SK-N-SH (cell line): ENCODE data around the gene CDPF1. TPM values are rescaled to one million over a fixed set of nuclear protein-coding genes. Genes with fewer than 3 reads are reported as not detected.

Source experiments
- CTCF ChIA-PET: fragments of 300-600, 350-600 bp; formaldehyde crosslinking; extraction: SDS; loops from one replicate; lab custom pipeline; 2021; lab: Yijun Ruan, JAX
- POLR2A ChIA-PET: fragments of 350-600 bp; sonication (Branson Sonifier 250); formaldehyde crosslinking; extraction: SDS; loops from one replicate; lab custom pipeline; 2020; ENCODE audit warnings: antibody characterized with exemption, inconsistent platforms; lab: Yijun Ruan, JAX
- DNase-seq: peaks from one replicate; pipeline ENCODE4 v3.0.0; 2012
- H2AFZ ChIP-seq: fragments of 200-600 bp; sonication (generic); 2 replicates; pipeline ENCODE4 v1.8.1; 2016; ENCODE audit warnings: antibody characterized with exemption, mild to moderate bottlenecking, low read depth
- H3F3A ChIP-seq: fragments of 200-600 bp; sonication (generic); replicated peaks from 2 replicates; pipeline ENCODE3; 2016; ENCODE audit warnings: antibody characterized with exemption, mild to moderate bottlenecking; ENCODE audit not compliant: insufficient read depth
- H3K27ac ChIP-seq, 2 experiments: fragments of 200-500 bp in 1 of 2; fragments of 200-600 bp in 1 of 2; sonication (Bioruptor generic) in 1 of 2; sonication (generic), shearing (Covaris generic) in 1 of 2; 2 replicates each; pipeline versions ENCODE4 v1.5.1 to v1.6.1; 2014 to 2016; ENCODE audit warnings: low read depth in 2 of 2, inconsistent platforms in 1 of 2, low read length in 1 of 2, mild to moderate bottlenecking in 1 of 2, mixed read lengths in 1 of 2
- H3K27me3 ChIP-seq: fragments of 200-600 bp; sonication (generic), shearing (Covaris generic); 2 replicates; pipeline ENCODE4 v1.6.1; 2016; ENCODE audit warnings: mixed run types; ENCODE audit not compliant: insufficient read depth
- H3K36me3 ChIP-seq, 2 experiments: fragments of 200-500 bp in 1 of 2; fragments of 200-600 bp in 1 of 2; sonication (Bioruptor generic) in 1 of 2; sonication (generic) in 1 of 2; replicated peaks in 1 of 2; 2 replicates each; pipeline versions ENCODE3 to v1.5.1; 2014 to 2016; ENCODE audit warnings: low read length in 1 of 2, mild to moderate bottlenecking in 1 of 2; ENCODE audit not compliant: insufficient read depth in 2 of 2, control insufficient read depth in 1 of 2
- H3K4me1 ChIP-seq, 2 experiments: fragments of 200-500 bp in 1 of 2; fragments of 200-600 bp in 1 of 2; sonication (Bioruptor generic) in 1 of 2; sonication (generic), shearing (Covaris generic) in 1 of 2; 2 replicates each; pipeline versions ENCODE4 v1.5.1 to v1.6.1; 2014 to 2016; ENCODE audit warnings: low read depth in 1 of 2, low read length in 1 of 2, mixed run types in 1 of 2; ENCODE audit not compliant: insufficient read depth in 2 of 2, control insufficient read depth in 1 of 2
- H3K4me2 ChIP-seq: fragments of 200-600 bp; sonication (generic), shearing (Covaris generic); 2 replicates; pipeline ENCODE4 v1.6.1; 2017; ENCODE audit warnings: mixed run types
- H3K4me3 ChIP-seq, 2 experiments: fragments of 200-500 bp in 1 of 2; fragments of 200-600 bp in 1 of 2; sonication (Bioruptor generic) in 1 of 2; sonication (generic), shearing (Covaris generic) in 1 of 2; 2 replicates each; pipeline versions ENCODE4 v1.5.1 to v1.8.1; 2014 to 2016; ENCODE audit warnings: low read depth in 2 of 2, inconsistent platforms in 1 of 2, low read length in 1 of 2, mild to moderate bottlenecking in 1 of 2, mixed read lengths in 1 of 2, moderate library complexity in 1 of 2
- H3K79me2 ChIP-seq: fragments of 200-600 bp; sonication (generic); 2 replicates; pipeline ENCODE4 v1.8.1; 2017; ENCODE audit warnings: mild to moderate bottlenecking; ENCODE audit not compliant: insufficient read depth
- H3K9ac ChIP-seq: fragments of 200-600 bp; sonication (generic); 2 replicates; pipeline ENCODE4 v1.6.1; 2017; ENCODE audit warnings: mixed run types
- H3K9me2 ChIP-seq: fragments of 200-600 bp; sonication (generic); 2 replicates; pipeline ENCODE4 v1.6.1; 2017; ENCODE audit warnings: mixed run types
- H3K9me3 ChIP-seq: fragments of 200-600 bp; sonication (generic); 2 replicates; pipeline ENCODE4 v1.6.1; 2017; ENCODE audit warnings: mixed run types, mild to moderate bottlenecking, moderate library complexity
- H4K20me1 ChIP-seq: fragments of 200-600 bp; sonication (generic); 2 replicates; pipeline ENCODE4 v1.6.1; 2017; ENCODE audit warnings: mild to moderate bottlenecking, mixed run types; ENCODE audit not compliant: insufficient read depth
- CHD2 ChIP-seq: fragments of 150-350 bp; IDR thresholded peaks from 2 replicates; pipeline ENCODE4 v1.6.1; 2018; ENCODE audit warnings: low read length; ENCODE audit not compliant: partially characterized antibody
- EP300 ChIP-seq, 2 experiments: IDR thresholded peaks; 2 replicates each; pipeline versions ENCODE4 v1.4.0 to v1.6.1; 2012; ENCODE audit warnings: borderline replicate concordance in 1 of 2, low read depth in 1 of 2, low read length in 1 of 2
- FOSL2 ChIP-seq: IDR thresholded peaks from 2 replicates; pipeline ENCODE4 v1.4.0; 2012; ENCODE audit warnings: low read depth, mild to moderate bottlenecking, moderate library complexity, borderline replicate concordance
- FOXJ3 ChIP-seq: sonication (generic); formaldehyde crosslinking; IDR thresholded peaks from 2 replicates; pipeline ENCODE4 v1.5.1; 2020; ENCODE audit warnings: mild to moderate bottlenecking, missing genetic modification reagents
- FOXM1 ChIP-seq: IDR thresholded peaks from 2 replicates; pipeline ENCODE4 v1.4.0; 2012; ENCODE audit warnings: low read depth, mild to moderate bottlenecking
- MEF2A ChIP-seq: IDR thresholded peaks from 2 replicates; pipeline ENCODE4 v1.4.0; 2012; ENCODE audit warnings: low read depth, borderline replicate concordance
- NFIC ChIP-seq: IDR thresholded peaks from 2 replicates; pipeline ENCODE4 v1.4.0; 2012; ENCODE audit warnings: borderline replicate concordance
- PBX3 ChIP-seq: IDR thresholded peaks from 2 replicates; pipeline ENCODE4; 2012
- RAD21 ChIP-seq: IDR thresholded peaks from 2 replicates; pipeline ENCODE4 v1.6.1; 2012; ENCODE audit warnings: mild to moderate bottlenecking, low read length
- RCOR1 ChIP-seq: fragments of 150-350 bp; IDR thresholded peaks from 2 replicates; pipeline ENCODE4 v1.6.1; 2017; ENCODE audit warnings: antibody characterized with exemption, low read length
- REST ChIP-seq: IDR thresholded peaks from 2 replicates; pipeline ENCODE4 v1.6.1; 2012; ENCODE audit warnings: mild to moderate bottlenecking, low read depth, low read length, moderate library complexity
- RFX5 ChIP-seq: IDR thresholded peaks from 2 replicates; pipeline ENCODE4 v1.6.1; 2012; ENCODE audit warnings: mild to moderate bottlenecking, improper control_type of control experiment, low read length
- RXRA ChIP-seq: IDR thresholded peaks from 2 replicates; pipeline ENCODE4 v1.4.0; 2012; ENCODE audit warnings: low read depth, mild to moderate bottlenecking, borderline replicate concordance
- SMC3 ChIP-seq: IDR thresholded peaks from 2 replicates; pipeline ENCODE4 v1.6.1; 2012; ENCODE audit warnings: low read depth, low read length, improper control_type of control experiment
- TAF1 ChIP-seq: IDR thresholded peaks from 2 replicates; pipeline ENCODE4 v1.6.1; 2012; ENCODE audit warnings: low read depth, mild to moderate bottlenecking, low read length, moderate library complexity, borderline replicate concordance
- TEAD4 ChIP-seq: IDR thresholded peaks from 2 replicates; pipeline ENCODE4 v1.4.0; 2012; ENCODE audit warnings: mild to moderate bottlenecking, borderline replicate concordance; ENCODE audit not compliant: insufficient read depth
- YY1 ChIP-seq: IDR thresholded peaks from 2 replicates; pipeline ENCODE4 v1.4.0; 2012; ENCODE audit warnings: low read depth, mild to moderate bottlenecking
- WGBS: methylation state at CpG from one replicate; pipeline ENCODE4 v1.1.6; 2017; ENCODE audit warnings: low lambda C conversion rate; 5-methylcytosine and 5-hydroxymethylcytosine counted together
- polyA plus RNA-seq, 3 experiments: library from polyadenylated mRNA; depleted of rRNA; stranded (reverse); fragments of >200 nt; gene quantifications; 2 replicates each; pipeline ENCODE4 v1.2.3, GENCODE V29; 2012
- TF ChIP-seq, protein P1 (sequence below): IDR thresholded peaks from 2 replicates; pipeline ENCODE4 v1.4.0; 2012; ENCODE audit warnings: low read depth
- TF ChIP-seq, protein P2 (sequence below): fragments of 150-350 bp; IDR thresholded peaks from 2 replicates; pipeline ENCODE4 v1.6.1; 2017; ENCODE audit warnings: antibody characterized with exemption, low read length, low read depth, borderline replicate concordance

CDPF1 gene
- polyA plus RNA-seq, 1 of the 3 experiments (the other 2 are of a cell fraction) = 25.3 TPM

- no peaks in the 10 kb centered on the region for H3K27me3 ChIP-seq
These were observed 23.5 kb upstream of the CDPF1 start for GRCh38 chr22:46273432-46274148.

GRCh38 chr22:46272762-46273431, 22.8 kb upstream of the CDPF1 start:
- CTCF ChIA-PET = no interaction called here
- no peak overlapping the region for H3K4me3 ChIP-seq
- no peaks in the 10 kb centered on the region for H4K20me1 ChIP-seq
- TF ChIP-seq YY1 = no peak
- no peak for TF ChIP-seq RAD21
- TF ChIP-seq RXRA = no peak
- TF ChIP-seq FOXJ3 (CRISPR knock-in tag) = no peak
- TF ChIP-seq TEAD4 = no peak
- no peak for TF ChIP-seq TAF1
- no peak for TF ChIP-seq SMC3
- TF ChIP-seq, protein P1, sequence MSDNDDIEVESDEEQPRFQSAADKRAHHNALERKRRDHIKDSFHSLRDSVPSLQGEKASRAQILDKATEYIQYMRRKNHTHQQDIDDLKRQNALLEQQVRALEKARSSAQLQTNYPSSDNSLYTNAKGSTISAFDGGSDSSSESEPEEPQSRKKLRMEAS = no peak
- no peak for TF ChIP-seq REST
- TF ChIP-seq FOXM1 = no peak
- TF ChIP-seq RCOR1 = no peak
- no peak for TF ChIP-seq RFX5
- TF ChIP-seq MEF2A = no peak
- TF ChIP-seq PBX3 = no peak
- no peak for TF ChIP-seq EP300 (IDR thresholded peaks at IDR 0.05; ENCODE audit: borderline replicate concordance in 1 of 2, low read depth in 1 of 2, low read length in 1 of 2)
- no peak for TF ChIP-seq NFIC
- TF ChIP-seq, all 33 proteins: peak for 0
- Histone ChIP-seq H3K79me2 (peaks cover 26% of the 10 kb centered on the region), H3K4me2 (no peak overlapping the region), H2AFZ (no peak overlapping the region), H3K9me3 (no peaks in the 10 kb centered on the region), H3K9ac (no peak overlapping the region), H3K27ac (no peak overlapping the region), H3K4me1 (peaks cover 0 to 12% of the 10 kb centered on the region in 2 experiments; a peak in 1 of 4 replicates), H3F3A (peaks cover 3% of the 10 kb centered on the region), H3K27me3 (no peaks in the 10 kb centered on the region), H3K36me3 (peaks cover 24 to 41% of the 10 kb centered on the region in 2 experiments), H3K9me2 (no peaks in the 10 kb centered on the region)
- WGBS = 90% methylated on average over 7 of the region's 12 CpGs
- DNase-seq = no peak
- POLR2A ChIA-PET = no interaction called here

More at GRCh38 chr22:46273432-46274148, 23.5 kb upstream of the CDPF1 start:
- H3K4me1 ChIP-seq = peaks cover 0 to 8% of the 10 kb centered on the region in 2 experiments; a peak in 1 of 4 replicates
- H3K36me3 ChIP-seq = peaks cover 24 to 47% of the 10 kb centered on the region in 2 experiments
- H3K4me3 ChIP-seq = no peak overlapping the region
- 100% methylated on average over 6 of the region's 12 CpGs for WGBS
- no peaks in the 10 kb centered on the region for H3K9me3 ChIP-seq
- no peak overlapping the region for H3K4me2 ChIP-seq
- peaks cover 20% of the 10 kb centered on the region; the same call in 1 of the 2 replicates for H3K79me2 ChIP-seq
- no peaks in the 10 kb centered on the region for H4K20me1 ChIP-seq
- DNase-seq = no peak
- CTCF ChIA-PET = no interaction called here
- H3F3A ChIP-seq = peaks cover 3% of the 10 kb centered on the region
- no peaks in the 10 kb centered on the region for H3K9me2 ChIP-seq
- no peak overlapping the region for H3K9ac ChIP-seq
- H3K27ac ChIP-seq = no peak overlapping the region
- no peak overlapping the region for H2AFZ ChIP-seq
- TF ChIP-seq CHD2 = no peak
- TF ChIP-seq TEAD4 = no peak
- TF ChIP-seq FOSL2 = no peak
- TF ChIP-seq, protein P2, sequence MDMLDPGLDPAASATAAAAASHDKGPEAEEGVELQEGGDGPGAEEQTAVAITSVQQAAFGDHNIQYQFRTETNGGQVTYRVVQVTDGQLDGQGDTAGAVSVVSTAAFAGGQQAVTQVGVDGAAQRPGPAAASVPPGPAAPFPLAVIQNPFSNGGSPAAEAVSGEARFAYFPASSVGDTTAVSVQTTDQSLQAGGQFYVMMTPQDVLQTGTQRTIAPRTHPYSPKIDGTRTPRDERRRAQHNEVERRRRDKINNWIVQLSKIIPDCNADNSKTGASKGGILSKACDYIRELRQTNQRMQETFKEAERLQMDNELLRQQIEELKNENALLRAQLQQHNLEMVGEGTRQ = no peak
- no peak for TF ChIP-seq RXRA
- no peak for TF ChIP-seq FOXJ3 (CRISPR knock-in tag)
- POLR2A ChIA-PET = no interaction called here
